K562 (cell line): ENCODE measurements around the gene TBC1D16. TPM values are rescaled to one million over a fixed set of nuclear protein-coding genes. Genes with fewer than 3 reads are reported as not detected.

ENCODE experiments used
- ATAC-seq: fragments of 200-7000 bp; cut with Tn5 transposase; 3 replicates; pipeline ENCODE4 v1.9.1; 2020; ENCODE audit warnings: moderate library complexity
- BruUV-seq: library from RNA; stranded (reverse); fragments of 400-500 nt; replicated peaks from 2 replicates; lab custom pipeline; 2021; lab: Mats Ljungman, UMichigan
- CTCF ChIA-PET: fragments of 300-600 bp; formaldehyde crosslinking; extraction: SDS; loops from one replicate; lab custom pipeline; 2021; ENCODE audit warnings: low intra/inter-chr PET ratio; lab: Yijun Ruan, JAX
- POLR2A ChIA-PET: fragments of 300-600, 350-650 bp; sonication (Branson Sonifier 250); formaldehyde crosslinking; extraction: SDS; loops from one replicate; lab custom pipeline; 2021; ENCODE audit warnings: antibody characterized with exemption, inconsistent platforms; lab: Yijun Ruan, JAX
- DNase-seq, 4 experiments: peaks; one replicate each; pipeline versions ENCODE4 v3.0.0 to v3.0.0-alpha.2; 2011 to 2018; ENCODE audit warnings: low spot score in 3 of 4, mixed read lengths in 3 of 4; ENCODE audit errors: extremely low read depth in 1 of 4
- FAIRE-seq: peaks from 2 replicates; lab custom pipeline; 2011; peaks lifted over from hg19 to GRCh38; lab: Jason Lieb, UNC
- H2AFZ ChIP-seq: 2 replicates; pipeline ENCODE4 v1.6.0; 2011; ENCODE audit warnings: low read depth, low read length, control low read depth, inconsistent platforms
- H3K27ac ChIP-seq: fragments of 200-600 bp; 3 replicates; pipeline ENCODE4 v1.8.0; 2011; ENCODE audit warnings: low read depth, mild to moderate bottlenecking, control low read depth, inconsistent platforms, low read length, moderate library complexity, mixed read lengths; ENCODE audit errors: extremely low read depth
- H3K27me3 ChIP-seq, 2 experiments: fragments of 300-600 bp in 1 of 2; 2 replicates in 1 of 2; 3 replicates in 1 of 2; pipeline versions ENCODE4 v1.6.0 to v1.8.0; 2011; ENCODE audit warnings: inconsistent platforms in 2 of 2, low read length in 2 of 2, mild to moderate bottlenecking in 1 of 2, mixed read lengths in 1 of 2, moderate library complexity in 1 of 2; ENCODE audit not compliant: control insufficient read depth in 2 of 2, insufficient read depth in 2 of 2
- H3K36me3 ChIP-seq: fragments of 300-600 bp; 3 replicates; pipeline ENCODE4 v1.8.0; 2011; ENCODE audit warnings: mild to moderate bottlenecking, low read length, inconsistent platforms; ENCODE audit not compliant: control insufficient read depth, insufficient read depth
- H3K4me1 ChIP-seq, 2 experiments: fragments of 200-600 bp in 1 of 2; replicated peaks in 1 of 2; 2 replicates in 1 of 2; 3 replicates in 1 of 2; pipeline versions ENCODE4 v1.5.1 to v1.8.0; 2011; ENCODE audit warnings: inconsistent platforms in 2 of 2, low read length in 2 of 2, mild to moderate bottlenecking in 1 of 2, mixed read lengths in 1 of 2, moderate library complexity in 1 of 2; ENCODE audit not compliant: control insufficient read depth in 2 of 2, insufficient read depth in 2 of 2
- H3K4me2 ChIP-seq: 2 replicates; pipeline ENCODE4 v1.6.1; 2011; ENCODE audit warnings: low read length, control low read depth, inconsistent platforms, mixed read lengths; ENCODE audit not compliant: insufficient read depth
- H3K4me3 ChIP-seq: fragments of 200-600 bp; sonication (generic), shearing (Covaris generic); 2 replicates; pipeline ENCODE4 v1.5.1; 2016; ENCODE audit warnings: control low read depth, inconsistent platforms
- H3K79me2 ChIP-seq: fragments of 200-600 bp; 3 replicates; pipeline ENCODE4 v1.8.0; 2011; ENCODE audit warnings: low read length, inconsistent platforms; ENCODE audit not compliant: control insufficient read depth, insufficient read depth
- H3K9ac ChIP-seq, 2 experiments: 2 replicates each; pipeline versions ENCODE4 v1.6.0 to v1.6.1; 2011; ENCODE audit warnings: low read depth in 2 of 2, low read length in 2 of 2, control low read depth in 1 of 2, inconsistent platforms in 1 of 2, mild to moderate bottlenecking in 1 of 2, mixed read lengths in 1 of 2; ENCODE audit not compliant: insufficient read depth in 1 of 2
- H3K9me1 ChIP-seq: one replicate; pipeline ENCODE4 v1.6.0; 2011; ENCODE audit warnings: inconsistent platforms, mild to moderate bottlenecking, low read length, moderate library complexity; ENCODE audit not compliant: control insufficient read depth, insufficient read depth
- H3K9me3 ChIP-seq: replicated peaks from 2 replicates; pipeline ENCODE4 v1.5.1; 2011; ENCODE audit warnings: low read depth, low read length, inconsistent platforms; ENCODE audit not compliant: control insufficient read depth, insufficient read depth
- H4K20me1 ChIP-seq: replicated peaks from 2 replicates; pipeline ENCODE4 v1.6.1; 2011; ENCODE audit warnings: low read length, inconsistent platforms, mixed read lengths; ENCODE audit not compliant: control insufficient read depth, insufficient read depth
- CC2D1A ChIP-seq: fragments of 450-650 bp; IDR thresholded peaks from 2 replicates; pipeline ENCODE4 v1.6.1; 2017; ENCODE audit warnings: mild to moderate bottlenecking
- CCNT2 ChIP-seq: IDR thresholded peaks from 2 replicates; pipeline ENCODE4 v1.6.1; 2011; ENCODE audit warnings: borderline replicate concordance, low read depth, mild to moderate bottlenecking, moderate library complexity, mixed read lengths, low read length; ENCODE audit not compliant: insufficient read length; ENCODE audit errors: extremely low read depth
- HDAC1 ChIP-seq, 2 experiments: fragments of 450-650 bp; IDR thresholded peaks; 2 replicates each; pipeline ENCODE4 v1.6.1; 2016 to 2017; ENCODE audit warnings: inconsistent platforms in 1 of 2, mild to moderate bottlenecking in 1 of 2, moderate library complexity in 1 of 2
- HES1 ChIP-seq: fragments of 450-650 bp; IDR thresholded peaks from 2 replicates; pipeline ENCODE4 v1.6.1; 2016; ENCODE audit warnings: low read depth, mild to moderate bottlenecking, moderate library complexity
- MAFK ChIP-seq: IDR thresholded peaks from 2 replicates; pipeline ENCODE4 v1.6.1; 2011; ENCODE audit warnings: low read length, improper control_type of control experiment
- RAD51 ChIP-seq: fragments of 450-650 bp; IDR thresholded peaks from 2 replicates; pipeline ENCODE4 v1.7.1; 2016; ENCODE audit warnings: low read depth, mild to moderate bottlenecking, borderline replicate concordance
- SRSF3 ChIP-seq: fragments of 200-400 bp; formaldehyde crosslinking; IDR thresholded peaks from 2 replicates; pipeline ENCODE4 v1.6.1; 2016; ENCODE audit warnings: mild to moderate bottlenecking, low read length, moderate library complexity; ENCODE audit not compliant: insufficient read depth
- STAT5A ChIP-seq: IDR thresholded peaks from 2 replicates; pipeline ENCODE4 v1.6.1; 2012; ENCODE audit warnings: low read length, inconsistent platforms, borderline replicate concordance
- TARDBP ChIP-seq: fragments of 450-650 bp; IDR thresholded peaks from 2 replicates; pipeline ENCODE4 v1.6.1; 2016
- TSHZ1 ChIP-seq: fragments of 250-450 bp; sonication (Bioruptor Pico); IDR thresholded peaks from 2 replicates; pipeline ENCODE4 v1.4.0; 2020; ENCODE audit warnings: mild to moderate bottlenecking, moderate library complexity
- ZFP36 ChIP-seq: fragments of 150-350 bp; IDR thresholded peaks from 2 replicates; pipeline ENCODE4 v1.6.1; 2018; ENCODE audit warnings: low read length, low read depth; ENCODE audit not compliant: partially characterized antibody
- ZNF174 ChIP-seq: fragments of 250-450 bp; sonication (Bioruptor Pico); IDR thresholded peaks from 2 replicates; pipeline ENCODE4 v1.4.0; 2020; ENCODE audit warnings: mild to moderate bottlenecking
- ZNF77 ChIP-seq: fragments of 250-450 bp; sonication (Bioruptor Pico); IDR thresholded peaks from 2 replicates; pipeline ENCODE4 v1.5.0; 2020
- WGBS: fragments of 100-300 bp; shearing (Covaris generic); methylation state at CpG from one replicate; pipeline ENCODE4 v1.1.6; 2016; ENCODE audit warnings: low coverage, mixed read lengths; ENCODE audit not compliant: insufficient coverage; ENCODE audit errors: missing lambda C conversion rate; 5-methylcytosine and 5-hydroxymethylcytosine counted together
- in situ Hi-C: fragments of 300-500 bp; cut with MboI; formaldehyde crosslinking; loops from 4 replicates; pipeline ENCODE4 v1.15.0; 2018; ENCODE audit warnings: inconsistent platforms, mixed read lengths
- intact Hi-C: fragments of 100-400 bp; cut with micrococcal nuclease; formaldehyde crosslinking; loops from 2 replicates; pipeline ENCODE4 v1.14.2; 2022
- polyA plus RNA-seq, 8 experiments: library from polyadenylated mRNA; depleted of rRNA in 4 of 8; stranded (reverse) in 5 of 8; unstranded in 3 of 8; fragments of >200 nt; fragmentation: Nextera tagmentation in 2 of 8; fragmentation: Illumina TruSeq in 1 of 8; extraction: Ambion mirVana in 2 of 8; extraction: Trizol in 1 of 8; gene quantifications; 2 replicates each; pipeline versions ENCODE4 v1.2.1 to v1.2.3, GENCODE V29; 2011 to 2014; ENCODE audit warnings: inconsistent platforms in 1 of 8, missing spikeins in 1 of 8
- total RNA-seq, 7 experiments: library from RNA; depleted of rRNA in 6 of 7; stranded (reverse); fragments of >200 nt in 6 of 7; fragmentation: Illumina TruSeq in 2 of 7; extraction: Trizol in 2 of 7; gene quantifications; 2 replicates each; pipeline versions ENCODE4 v1.2.1 to v1.2.3, GENCODE V29; 2011 to 2021; ENCODE audit warnings: low replicate concordance in 1 of 7
- TF ChIP-seq, protein P1 (sequence below): fragments of 250-450 bp; sonication (Bioruptor Pico); IDR thresholded peaks from 2 replicates; pipeline ENCODE4 v1.8.0; 2022; ENCODE audit warnings: inconsistent platforms

TBC1D16 gene
- total and polyA plus RNA-seq, 9 of the 15 experiments (the other 6 are each of a cell fraction or from before 2014, with no cell fraction given), result 0.01 to 0.20 (median 0.03) TPM; not detected in 1

GRCh38 chr17:79987187-79987934, 48.3 kb downstream of the TBC1D16 start (continued):
- no peak for TF ChIP-seq CCNT2
- TF ChIP-seq ZNF77 (CRISPR knock-in tag), result no peak
- TF ChIP-seq SRSF3, result no peak

- Histone ChIP-seq H3K4me1 (peaks cover 0 to 21% of the 10 kb centered on the region in 2 experiments; a peak in 3 of 5 replicates), H3K9ac (no peak overlapping the region), H3K36me3 (no peaks in the 10 kb centered on the region), H3K27ac (no peak overlapping the region), H2AFZ (no peak overlapping the region), H3K4me2 (no peak overlapping the region), H4K20me1 (peaks cover 7% of the 10 kb centered on the region), H3K27me3 (peaks cover 64 to 88% of the 10 kb centered on the region in 2 experiments), H3K9me1 (no peaks in the 10 kb centered on the region), H3K9me3 (no peaks in the 10 kb centered on the region), H3K79me2 (no peaks in the 10 kb centered on the region), H3K4me3 (no peak overlapping the region)
- CTCF ChIA-PET, result interaction anchor here (0.7 kb wide), 1 partner anchor 732 kb away, joined by 3 read pairs; no protein-coding TSS in a partner anchor
- WGBS, result 6% methylated on average over 26 of the region's 29 CpGs
- ATAC-seq (no peak), FAIRE-seq (no peak), DNase-seq (peak in 1 of 4 experiments; percentile 34)
- in situ Hi-C loops, result no loop called here
- no TSS peak for BruUV-seq
- intact Hi-C loops, result no loop called here
- POLR2A ChIA-PET, result interaction anchor here (0.6 to 1.1 kb wide), 4 partner anchors 17 to 365 kb away, joined by 3 to 4 read pairs (median 3); no protein-coding TSS in a partner anchor
- TF ChIP-seq HDAC1 (IDR thresholded peaks at IDR 0.05) (no peak), HES1 (no peak), TARDBP (no peak), ZNF174 (CRISPR knock-in tag) (no peak), TSHZ1 (CRISPR knock-in tag) (no peak), CC2D1A (no peak), STAT5A (no peak), MAFK (no peak), RAD51 (no peak), ZFP36 (no peak)
- TF ChIP-seq, protein P1, sequence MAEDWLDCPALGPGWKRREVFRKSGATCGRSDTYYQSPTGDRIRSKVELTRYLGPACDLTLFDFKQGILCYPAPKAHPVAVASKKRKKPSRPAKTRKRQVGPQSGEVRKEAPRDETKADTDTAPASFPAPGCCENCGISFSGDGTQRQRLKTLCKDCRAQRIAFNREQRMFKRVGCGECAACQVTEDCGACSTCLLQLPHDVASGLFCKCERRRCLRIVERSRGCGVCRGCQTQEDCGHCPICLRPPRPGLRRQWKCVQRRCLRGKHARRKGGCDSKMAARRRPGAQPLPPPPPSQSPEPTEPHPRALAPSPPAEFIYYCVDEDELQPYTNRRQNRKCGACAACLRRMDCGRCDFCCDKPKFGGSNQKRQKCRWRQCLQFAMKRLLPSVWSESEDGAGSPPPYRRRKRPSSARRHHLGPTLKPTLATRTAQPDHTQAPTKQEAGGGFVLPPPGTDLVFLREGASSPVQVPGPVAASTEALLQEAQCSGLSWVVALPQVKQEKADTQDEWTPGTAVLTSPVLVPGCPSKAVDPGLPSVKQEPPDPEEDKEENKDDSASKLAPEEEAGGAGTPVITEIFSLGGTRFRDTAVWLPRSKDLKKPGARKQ (CRISPR knock-in tag), result no peak
Measured at GRCh38 chr17:79986411-79987186, 49.1 kb downstream of the TBC1D16 start.
